Measurements from ENCODE around the gene SIDT1.

SIDT1 gene

DNA sequence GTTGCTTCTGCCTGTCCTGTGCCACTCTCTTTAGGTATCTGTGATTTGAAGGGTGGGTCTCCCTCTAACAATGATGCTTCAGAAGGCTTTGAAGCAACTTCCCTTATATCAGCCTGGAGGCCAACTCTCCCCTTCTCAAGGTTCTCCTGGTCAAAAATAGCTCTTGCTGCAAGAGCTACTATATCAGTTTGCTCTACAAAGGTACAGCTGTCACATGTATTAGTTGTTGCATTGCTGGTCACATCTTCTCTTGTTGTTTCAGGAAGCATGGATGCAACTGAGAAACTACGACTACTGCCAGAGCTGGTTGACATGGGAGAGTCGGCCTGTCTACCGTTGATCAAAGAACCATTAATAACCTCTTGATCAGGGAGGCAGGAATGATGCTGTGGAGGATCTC, 125.8 kb downstream of the SIDT1 start:
- DNase-seq (ENCODE audit: low spot score): no peak
- TF ChIP-seq, protein P1, sequence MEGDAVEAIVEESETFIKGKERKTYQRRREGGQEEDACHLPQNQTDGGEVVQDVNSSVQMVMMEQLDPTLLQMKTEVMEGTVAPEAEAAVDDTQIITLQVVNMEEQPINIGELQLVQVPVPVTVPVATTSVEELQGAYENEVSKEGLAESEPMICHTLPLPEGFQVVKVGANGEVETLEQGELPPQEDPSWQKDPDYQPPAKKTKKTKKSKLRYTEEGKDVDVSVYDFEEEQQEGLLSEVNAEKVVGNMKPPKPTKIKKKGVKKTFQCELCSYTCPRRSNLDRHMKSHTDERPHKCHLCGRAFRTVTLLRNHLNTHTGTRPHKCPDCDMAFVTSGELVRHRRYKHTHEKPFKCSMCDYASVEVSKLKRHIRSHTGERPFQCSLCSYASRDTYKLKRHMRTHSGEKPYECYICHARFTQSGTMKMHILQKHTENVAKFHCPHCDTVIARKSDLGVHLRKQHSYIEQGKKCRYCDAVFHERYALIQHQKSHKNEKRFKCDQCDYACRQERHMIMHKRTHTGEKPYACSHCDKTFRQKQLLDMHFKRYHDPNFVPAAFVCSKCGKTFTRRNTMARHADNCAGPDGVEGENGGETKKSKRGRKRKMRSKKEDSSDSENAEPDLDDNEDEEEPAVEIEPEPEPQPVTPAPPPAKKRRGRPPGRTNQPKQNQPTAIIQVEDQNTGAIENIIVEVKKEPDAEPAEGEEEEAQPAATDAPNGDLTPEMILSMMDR (IDR thresholded peaks at IDR 0.05; ENCODE audit: borderline replicate concordance, control extremely low read depth, extremely low read depth, insufficient read depth, missing control alignments): no peak
- in situ Hi-C loops (cut with MboI; ENCODE audit: low sequenced_read_pairs, unreplicated experiment): no loop called here

DNA sequence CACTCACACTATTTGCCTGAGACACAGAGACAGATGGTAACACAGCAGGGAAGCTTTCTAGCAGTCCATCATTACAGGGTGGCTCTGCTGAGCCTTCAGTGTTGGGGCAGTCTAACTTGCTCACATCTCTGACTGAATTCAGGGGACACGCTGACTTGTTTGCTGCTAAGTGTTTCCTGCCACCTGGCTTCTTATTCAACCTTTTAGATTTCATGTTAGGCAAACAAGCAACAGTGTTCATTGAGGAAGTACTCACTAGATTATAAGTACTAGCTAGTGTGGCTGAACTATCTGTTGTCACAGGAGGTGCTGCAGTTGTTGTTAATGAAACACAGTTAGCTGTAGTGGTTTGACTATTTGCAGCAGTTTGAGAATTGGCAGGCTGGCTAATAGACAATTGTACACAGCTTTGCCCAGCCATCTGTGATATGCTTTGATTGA, 126.8 kb downstream of the SIDT1 start:
- DNase-seq (ENCODE audit: low spot score): no peak
- in situ Hi-C loops (cut with MboI; ENCODE audit: low sequenced_read_pairs, unreplicated experiment): no loop called here
- TF ChIP-seq, protein P1 (IDR thresholded peaks at IDR 0.05; ENCODE audit: borderline replicate concordance, control extremely low read depth, extremely low read depth, insufficient read depth, missing control alignments): no peak

DNA sequence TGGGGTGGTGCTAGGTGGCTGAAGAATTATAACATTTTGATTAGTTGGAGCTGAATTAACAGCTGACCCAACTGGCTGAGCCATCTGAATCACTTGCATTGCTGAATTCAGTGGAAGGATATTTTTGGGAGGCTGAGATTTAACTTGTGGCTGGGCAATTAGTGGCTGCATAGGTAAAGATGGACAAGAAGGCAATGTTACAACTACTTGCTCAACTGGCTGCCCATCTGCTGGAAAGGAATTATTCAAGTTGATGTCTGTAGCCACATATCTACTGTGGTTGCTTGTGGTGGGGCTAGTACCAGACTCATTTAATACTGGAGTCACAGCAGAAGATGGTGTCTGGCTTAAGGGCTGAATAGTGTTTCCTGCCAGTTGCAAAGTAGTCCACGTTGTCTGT, 127.6 kb downstream of the SIDT1 start:
- TF ChIP-seq, protein P1 (IDR thresholded peaks at IDR 0.05; ENCODE audit: borderline replicate concordance, control extremely low read depth, extremely low read depth, insufficient read depth, missing control alignments): no peak
- no peak for DNase-seq (ENCODE audit: low spot score)
- in situ Hi-C loops (cut with MboI; ENCODE audit: low sequenced_read_pairs, unreplicated experiment): no loop called here

DNA sequence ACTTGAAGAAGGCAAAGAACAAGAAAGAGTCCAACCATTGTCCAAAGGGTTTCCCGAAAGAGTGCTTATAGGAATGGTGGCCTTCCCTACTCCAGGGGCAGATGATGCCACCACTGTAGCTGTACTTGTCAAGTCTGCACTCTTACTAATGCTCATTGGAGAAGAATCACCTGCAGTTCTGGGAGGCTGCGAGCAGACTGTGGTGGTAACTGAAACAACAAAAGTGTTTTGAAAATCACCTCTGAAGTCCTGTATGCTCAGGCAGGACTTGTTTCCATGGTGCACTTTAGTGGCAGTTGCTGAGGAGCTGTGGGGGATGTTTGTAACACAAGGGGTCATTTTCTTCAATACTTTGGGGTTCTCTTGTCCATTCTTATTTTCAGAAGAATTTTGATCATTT, 128.1 kb downstream of the SIDT1 start:
- TF ChIP-seq, protein P1 (IDR thresholded peaks at IDR 0.05; ENCODE audit: borderline replicate concordance, control extremely low read depth, extremely low read depth, insufficient read depth, missing control alignments): no peak
- no peak for DNase-seq (ENCODE audit: low spot score)
- in situ Hi-C loops (cut with MboI; ENCODE audit: low sequenced_read_pairs, unreplicated experiment): no loop called here

DNA sequence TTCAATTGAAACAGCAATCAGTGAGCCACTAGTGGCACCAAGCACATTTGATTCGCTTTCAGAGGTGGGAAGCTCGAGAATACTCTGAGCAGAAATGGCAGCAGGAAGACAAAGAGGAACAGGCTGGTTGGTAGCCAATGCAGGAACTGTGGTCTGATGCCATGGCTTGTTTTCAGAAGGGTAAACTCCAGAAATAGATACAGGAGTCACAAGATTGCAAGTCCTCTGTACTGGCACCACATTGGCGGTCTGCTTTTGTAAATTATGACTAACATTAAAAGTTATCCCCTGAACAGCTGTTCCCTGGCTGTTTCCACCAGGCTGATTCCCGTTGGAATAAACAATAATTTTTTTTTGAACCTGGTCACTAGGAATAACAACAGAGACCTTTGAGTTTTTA, 128.5 kb downstream of the SIDT1 start:
- in situ Hi-C loops (cut with MboI; ENCODE audit: low sequenced_read_pairs, unreplicated experiment): no loop called here

DNA sequence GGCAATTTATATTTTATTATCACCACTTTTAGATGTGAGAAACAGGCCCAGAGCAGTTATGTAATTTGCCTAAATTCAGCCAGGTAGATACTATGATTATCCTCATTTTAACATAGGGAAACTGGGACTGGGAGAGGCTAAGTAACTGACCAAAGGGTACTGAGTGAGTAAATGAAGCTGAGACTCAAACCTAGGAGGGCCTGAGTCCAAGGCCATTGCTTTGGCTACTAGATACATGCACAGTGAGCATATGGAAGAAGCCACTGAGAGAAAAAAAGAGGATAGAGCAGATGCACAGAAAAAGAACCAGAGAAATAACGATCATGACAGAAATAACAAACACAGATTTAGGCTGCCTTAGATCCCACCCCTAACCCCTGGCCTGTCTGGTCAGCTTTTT, 130.5 kb downstream of the SIDT1 start:
- in situ Hi-C loops (cut with MboI; ENCODE audit: low sequenced_read_pairs, unreplicated experiment): no loop called here
- TF ChIP-seq, protein P1 (IDR thresholded peaks at IDR 0.05; ENCODE audit: borderline replicate concordance, control extremely low read depth, extremely low read depth, insufficient read depth, missing control alignments): no peak
- no peak for DNase-seq (ENCODE audit: low spot score)

More for the DNA sequence above, 128.5 kb downstream of the SIDT1 start:
- no peak for DNase-seq (ENCODE audit: low spot score)
- TF ChIP-seq, protein P1 (IDR thresholded peaks at IDR 0.05; ENCODE audit: borderline replicate concordance, control extremely low read depth, extremely low read depth, insufficient read depth, missing control alignments): no peak

DNA sequence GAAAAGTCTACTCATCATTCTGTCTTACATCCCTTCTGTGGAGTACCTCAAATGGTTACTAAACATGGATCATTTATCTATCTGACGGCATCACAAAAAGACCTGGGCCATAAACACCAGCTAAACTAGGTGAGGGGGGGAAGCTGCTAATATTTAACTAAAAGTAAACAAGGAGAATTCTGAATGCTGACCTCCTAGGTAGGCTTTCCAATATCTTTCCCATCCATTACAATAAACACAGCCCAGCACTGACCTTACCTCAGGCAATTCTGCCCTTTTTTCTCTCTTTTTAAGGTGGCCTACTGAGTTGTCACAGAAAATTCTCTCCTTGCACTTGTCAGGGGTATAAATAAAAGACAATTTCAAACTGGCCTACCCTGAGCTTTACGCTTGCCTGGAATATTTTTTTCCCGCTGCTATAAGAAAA, 131.0 kb downstream of the SIDT1 start:
- in situ Hi-C loops (cut with MboI; ENCODE audit: low sequenced_read_pairs, unreplicated experiment): no loop called here
- DNase-seq (ENCODE audit: low spot score): no peak

More for the DNA sequence above, 131.0 kb downstream of the SIDT1 start:
- TF ChIP-seq, protein P1 (IDR thresholded peaks at IDR 0.05; ENCODE audit: borderline replicate concordance, control extremely low read depth, extremely low read depth, insufficient read depth, missing control alignments): no peak
